Right forelimb (tissue), 1 donor: Measurements from ENCODE around the gene LRPAP1.
"Not testable (repeated sequence)": the region's sequence is repeated elsewhere in the genome, so short reads cannot be mapped to it uniquely, and the experiment has no call there.

ENCODE experiments used
- DNase-seq: peaks from one replicate; pipeline ENCODE4 v3.0.0-alpha.2; 2018

LRPAP1 gene

GRCh38 chr4:3531879-3532750, at the start of gene LRPAP1:
Gene LRPAP1, minus strand, starts transcription at chr4:3532422. Its CDS starts 10 bp downstream, at chr4:3532412.
- DNase-seq: peak; percentile 97

- not testable (repeated sequence) for DNase-seq
Measured at GRCh38 chr4:3581334-3582090, 49.3 kb upstream of the LRPAP1 start.

- DNase-seq: not testable (repeated sequence)
Measured at GRCh38 chr4:3580859-3581258, 48.6 kb upstream of the LRPAP1 start.

GRCh38 chr4:3578527-3579144, 46.4 kb upstream of the LRPAP1 start:
- not testable (repeated sequence) for DNase-seq

- DNase-seq: not testable (repeated sequence)
Measured at GRCh38 chr4:3578052-3578451, 45.8 kb upstream of the LRPAP1 start.

- DNase-seq: not testable (repeated sequence)
Measured at GRCh38 chr4:3577208-3577892, 45.1 kb upstream of the LRPAP1 start.

GRCh38 chr4:3576533-3577207, 44.4 kb upstream of the LRPAP1 start:
- DNase-seq: not testable (repeated sequence)

- not testable (repeated sequence) for DNase-seq
Measured at GRCh38 chr4:3575426-3576369, 43.5 kb upstream of the LRPAP1 start.

GRCh38 chr4:3574865-3575264, 42.6 kb upstream of the LRPAP1 start:
- DNase-seq: not testable (repeated sequence)

GRCh38 chr4:3574346-3574745, 42.1 kb upstream of the LRPAP1 start:
- DNase-seq: not testable (repeated sequence)

GRCh38 chr4:3573131-3573530, 40.9 kb upstream of the LRPAP1 start:
- no peak for DNase-seq

- no peak for DNase-seq
Measured at GRCh38 chr4:3572363-3572762, 40.1 kb upstream of the LRPAP1 start.

- no peak for DNase-seq
Measured at GRCh38 chr4:3571921-3572320, 39.7 kb upstream of the LRPAP1 start.

GRCh38 chr4:3570923-3571322, 38.7 kb upstream of the LRPAP1 start:
- DNase-seq: not testable (repeated sequence)

- DNase-seq: not testable (repeated sequence)
Measured at GRCh38 chr4:3569611-3570010, 37.4 kb upstream of the LRPAP1 start.

- not testable (repeated sequence) for DNase-seq
Measured at GRCh38 chr4:3566701-3567100, 34.5 kb upstream of the LRPAP1 start.

GRCh38 chr4:3566301-3566700, 34.1 kb upstream of the LRPAP1 start:
- not testable (repeated sequence) for DNase-seq

- DNase-seq: not testable (repeated sequence)
Measured at GRCh38 chr4:3564948-3565347, 32.7 kb upstream of the LRPAP1 start.

GRCh38 chr4:3563403-3563802, 31.2 kb upstream of the LRPAP1 start:
- no peak for DNase-seq

GRCh38 chr4:3562127-3562526, 29.9 kb upstream of the LRPAP1 start:
- not testable (repeated sequence) for DNase-seq

GRCh38 chr4:3560465-3560864, 28.2 kb upstream of the LRPAP1 start:
- DNase-seq: not testable (repeated sequence)
